Muscle of leg (tissue), 11 donors: Measurements from ENCODE around the gene ZNF189. TPM values are rescaled to one million over a fixed set of nuclear protein-coding genes. Genes with fewer than 3 reads are reported as not detected.

ENCODE experiments used
- DNase-seq: peaks from one replicate; pipeline ENCODE4 v3.0.0; 2013
- H3K27ac ChIP-seq: one replicate; pipeline ENCODE4 v1.5.1; 2013; ENCODE audit warnings: mild to moderate bottlenecking, low read length, control low read depth
- H3K27me3 ChIP-seq: one replicate; pipeline ENCODE4 v1.6.1; 2013; ENCODE audit warnings: low read length; ENCODE audit not compliant: control insufficient read depth, insufficient read depth
- H3K36me3 ChIP-seq: one replicate; pipeline ENCODE4 v1.6.1; 2013; ENCODE audit warnings: low read length; ENCODE audit not compliant: control insufficient read depth, insufficient read depth
- H3K4me1 ChIP-seq: one replicate; pipeline ENCODE4 v1.6.1; 2013; ENCODE audit warnings: low read length; ENCODE audit not compliant: control insufficient read depth, insufficient read depth
- H3K4me3 ChIP-seq: one replicate; pipeline ENCODE4 v1.5.1; 2013; ENCODE audit warnings: low read length, control low read depth
- H3K9me3 ChIP-seq: replicated peaks from 2 replicates; pipeline ENCODE4 v1.6.1; 2013; ENCODE audit warnings: low read depth, low read length; ENCODE audit not compliant: control insufficient read depth
- WGBS: methylation state at CpG from one replicate; pipeline ENCODE4 v1.1.5; 2013; ENCODE audit warnings: missing lambda C conversion rate; ENCODE audit not compliant: insufficient coverage; 5-methylcytosine and 5-hydroxymethylcytosine counted together
- polyA plus RNA-seq, 8 donors: library from polyadenylated mRNA; unstranded; fragments of 120-200 nt; gene quantifications; one replicate each; pipeline versions ENCODE4 v1.2.1 to v1.2.3, GENCODE V29; 2013; ENCODE audit warnings: inconsistent platforms in 1 of 8, low replicate concordance in 1 of 8; ENCODE audit not compliant: insufficient read length in 8 of 8, insufficient read depth in 1 of 8
- total RNA-seq: library from RNA; stranded (reverse); fragments of 120-200 nt; gene quantifications from one replicate; pipeline ENCODE4 v1.2.4, GENCODE V29; 2013

The ZNF189 gene
- total and polyA plus RNA-seq, 9 donors = 17.7 to 26.1 (median 19.7) TPM

DNA sequence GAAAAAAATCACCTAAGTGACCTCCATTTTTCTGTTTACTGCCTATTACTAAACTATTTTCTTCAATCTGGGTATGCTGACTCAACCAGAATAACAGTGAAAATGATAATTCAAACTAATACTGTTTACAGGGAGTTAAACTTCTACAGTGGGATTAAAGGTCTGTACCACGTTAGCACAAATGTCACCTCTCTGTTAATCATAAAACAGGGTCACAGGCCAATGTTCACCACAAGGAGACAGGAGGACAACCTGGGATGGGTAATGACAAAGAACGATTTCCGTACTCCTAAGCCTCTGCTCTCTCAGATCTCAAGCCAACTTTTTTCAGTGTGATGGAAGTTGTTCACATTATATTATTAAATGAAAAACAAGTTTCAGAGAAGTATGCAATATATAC lies 34.6 kb downstream of the ZNF189 start:
- H3K36me3 ChIP-seq = no peaks in the 10 kb centered on the region
- no peaks in the 10 kb centered on the region for H3K27me3 ChIP-seq
- no peak for DNase-seq
- no peak overlapping the region for H3K27ac ChIP-seq
- no peak overlapping the region for H3K4me3 ChIP-seq
- no peaks in the 10 kb centered on the region for H3K9me3 ChIP-seq
- H3K4me1 ChIP-seq = no peaks in the 10 kb centered on the region
- no CpG with 5 or more reads among the region's 3 CpGs for WGBS

GRCh38 chr9:101434998-101435397 lies 36.3 kb downstream of the ZNF189 start:
- WGBS = no CpG with 5 or more reads among the region's 3 CpGs
- no peaks in the 10 kb centered on the region for H3K36me3 ChIP-seq
- H3K9me3 ChIP-seq = no peaks in the 10 kb centered on the region
- H3K27ac ChIP-seq = no peak overlapping the region
- H3K27me3 ChIP-seq = no peaks in the 10 kb centered on the region
- H3K4me3 ChIP-seq = no peak overlapping the region
- no peaks in the 10 kb centered on the region for H3K4me1 ChIP-seq
- no peak for DNase-seq

- no peaks in the 10 kb centered on the region for H3K36me3 ChIP-seq
- H3K9me3 ChIP-seq = no peaks in the 10 kb centered on the region
- no peaks in the 10 kb centered on the region for H3K27me3 ChIP-seq
- H3K4me3 ChIP-seq = no peak within 1 kb of the TSS
- H3K27ac ChIP-seq = no peak within 1 kb of the TSS
- no peaks in the 10 kb centered on the region for H3K4me1 ChIP-seq
- no CpG with 5 or more reads among the region's 2 CpGs for WGBS
- DNase-seq = no peak
Measured at GRCh38 chr9:101435601-101436079, 37.0 kb downstream of the ZNF189 start, which contains the start of gene ALDOB. ALDOB (minus strand) TSS chr9:101435774; CDS start chr9:101430887, 4,887 bp downstream.

GRCh38 chr9:101437806-101438232 lies 39.2 kb downstream of the ZNF189 start:
- WGBS = 37% methylated on average over 2 of the region's 2 CpGs
- Histone ChIP-seq H3K4me1 (no peaks in the 10 kb centered on the region), H3K36me3 (no peaks in the 10 kb centered on the region), H3K27ac (no peak overlapping the region), H3K4me3 (no peak overlapping the region), H3K9me3 (no peaks in the 10 kb centered on the region), H3K27me3 (no peaks in the 10 kb centered on the region)
- no peak for DNase-seq

DNA sequence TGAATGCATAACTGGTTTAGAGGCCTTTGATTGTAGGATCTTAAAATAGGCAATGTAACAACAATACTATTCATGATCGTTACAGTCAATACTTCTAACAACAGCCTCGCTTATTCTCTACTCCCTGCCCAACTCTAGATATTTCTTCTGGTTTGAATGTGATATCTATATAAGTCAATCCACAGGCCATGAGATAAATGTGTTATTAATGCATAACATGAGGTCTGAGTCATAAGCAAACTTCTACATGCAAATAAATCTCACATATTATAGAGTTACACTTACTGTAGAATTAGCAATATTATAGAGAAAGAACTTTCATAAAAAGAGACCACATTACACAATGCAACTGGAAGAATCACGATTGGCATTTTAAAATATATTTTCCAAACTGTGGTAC lies 39.9 kb downstream of the ZNF189 start:
- WGBS = no CpG with 5 or more reads among the region's 3 CpGs

GRCh38 chr9:101440714-101441230 lies 42.1 kb downstream of the ZNF189 start:
- H3K27ac ChIP-seq = no peak overlapping the region
- peaks cover 3% of the 10 kb centered on the region for H3K4me1 ChIP-seq
- no peak overlapping the region for H3K4me3 ChIP-seq
- no peaks in the 10 kb centered on the region for H3K27me3 ChIP-seq
- no peaks in the 10 kb centered on the region for H3K36me3 ChIP-seq
- no peaks in the 10 kb centered on the region for H3K9me3 ChIP-seq
- DNase-seq = no peak
- WGBS = no CpG with 5 or more reads among the region's 3 CpGs

More for the DNA sequence above, 39.9 kb downstream of the ZNF189 start:
- H3K4me3 ChIP-seq = no peak overlapping the region
- no peak for DNase-seq
- H3K36me3 ChIP-seq = no peaks in the 10 kb centered on the region
- H3K27ac ChIP-seq = no peak overlapping the region
- H3K27me3 ChIP-seq = no peaks in the 10 kb centered on the region
- H3K9me3 ChIP-seq = no peaks in the 10 kb centered on the region
- peaks cover 3% of the 10 kb centered on the region for H3K4me1 ChIP-seq

- Histone ChIP-seq H3K27me3 (no peaks in the 10 kb centered on the region), H3K9me3 (no peaks in the 10 kb centered on the region), H3K36me3 (no peaks in the 10 kb centered on the region), H3K4me3 (no peak overlapping the region), H3K27ac (no peak overlapping the region), H3K4me1 (peaks cover 3% of the 10 kb centered on the region)
- 88% methylated on average over 2 of the region's 3 CpGs for WGBS
- no peak for DNase-seq
Measured at GRCh38 chr9:101442318-101442717, 43.7 kb downstream of the ZNF189 start.

GRCh38 chr9:101442736-101443135 lies 44.1 kb downstream of the ZNF189 start:
- H3K36me3 ChIP-seq = no peaks in the 10 kb centered on the region
- H3K27me3 ChIP-seq = no peaks in the 10 kb centered on the region
- no peak overlapping the region for H3K4me3 ChIP-seq
- no CpG with 5 or more reads among the region's 3 CpGs for WGBS
- no peak overlapping the region for H3K27ac ChIP-seq
- H3K9me3 ChIP-seq = no peaks in the 10 kb centered on the region
- no peak for DNase-seq
- peaks cover 3% of the 10 kb centered on the region for H3K4me1 ChIP-seq

GRCh38 chr9:101443364-101443771 lies 44.7 kb downstream of the ZNF189 start:
- DNase-seq = peak; percentile 61
- peaks cover 3% of the 10 kb centered on the region for H3K4me1 ChIP-seq
- H3K27ac ChIP-seq = no peak overlapping the region
- H3K4me3 ChIP-seq = no peak overlapping the region
- 29% methylated on average over 5 of the region's 9 CpGs for WGBS
- no peaks in the 10 kb centered on the region for H3K9me3 ChIP-seq
- no peaks in the 10 kb centered on the region for H3K27me3 ChIP-seq
- H3K36me3 ChIP-seq = no peaks in the 10 kb centered on the region

- no peaks in the 10 kb centered on the region for H3K27me3 ChIP-seq
- no peaks in the 10 kb centered on the region for H3K36me3 ChIP-seq
- H3K27ac ChIP-seq = no peak overlapping the region
- peaks cover 6% of the 10 kb centered on the region for H3K4me1 ChIP-seq
- no peak for DNase-seq
- no peaks in the 10 kb centered on the region for H3K9me3 ChIP-seq
- no CpG with 5 or more reads among the region's 5 CpGs for WGBS
- no peak overlapping the region for H3K4me3 ChIP-seq
Measured at GRCh38 chr9:101445353-101446029, 46.8 kb downstream of the ZNF189 start.
